Lower leg skin (tissue), 3 donors: ENCODE results near the gene CAPN1.

Source experiments
- POLR2A ChIP-seq, 2 donors: fragments of 450-650 bp; IDR thresholded peaks; one replicate each; pipeline ENCODE4 v1.6.1; 2016 to 2017; ENCODE audit warnings: antibody characterized with exemption in 2 of 2, mild to moderate bottlenecking in 1 of 2, moderate library complexity in 1 of 2
- TF ChIP-seq, protein P1 (sequence below), 3 donors: fragments of 450-650 bp; IDR thresholded peaks; one replicate each; pipeline ENCODE4 v1.5.1; 2016; ENCODE audit warnings: antibody characterized with exemption in 3 of 3, mild to moderate bottlenecking in 3 of 3, moderate library complexity in 2 of 3

DNA sequence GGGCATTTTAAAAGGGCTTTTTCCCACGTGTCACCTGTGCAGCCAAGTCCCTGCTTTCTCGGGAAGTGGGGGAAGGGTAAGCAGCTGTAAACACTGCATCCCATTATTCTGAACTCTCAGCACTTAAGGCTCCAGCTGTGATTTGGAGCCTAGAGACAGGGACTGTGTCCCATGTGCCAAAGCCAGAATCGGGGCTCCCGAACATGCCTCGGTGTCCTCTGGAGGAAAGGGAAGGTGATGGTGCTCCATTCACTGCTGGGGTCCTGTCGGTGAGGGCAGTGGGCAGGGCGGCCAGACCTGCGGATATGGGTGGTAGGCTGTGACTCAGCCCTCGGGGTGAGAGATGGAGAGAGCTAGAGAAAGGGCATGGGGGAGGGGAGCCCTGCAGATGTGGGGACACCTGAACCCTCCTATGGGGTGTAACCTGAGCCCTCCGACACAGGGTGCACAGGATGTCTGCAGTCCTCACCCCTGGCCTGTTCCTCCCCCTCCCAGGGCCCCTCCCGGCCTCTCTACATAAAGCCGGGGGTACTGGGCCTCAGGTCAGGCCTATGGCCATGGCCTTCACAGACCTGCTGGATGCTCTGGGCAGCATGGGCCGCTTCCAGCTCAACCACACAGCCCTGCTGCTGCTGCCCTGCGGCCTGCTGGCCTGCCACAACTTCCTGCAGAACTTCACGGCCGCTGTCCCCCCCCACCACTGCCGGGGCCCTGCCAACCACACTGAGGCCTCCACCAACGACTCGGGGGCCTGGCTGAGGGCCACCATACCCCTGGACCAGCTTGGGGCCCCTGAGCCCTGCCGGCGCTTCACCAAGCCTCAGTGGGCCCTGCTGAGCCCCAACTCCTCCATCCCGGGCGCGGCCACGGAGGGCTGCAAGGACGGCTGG is 31.8 kb downstream of the CAPN1 start:
- no peak for TF ChIP-seq POLR2A (IDR thresholded peaks at IDR 0.05)
- TF ChIP-seq, protein P1, sequence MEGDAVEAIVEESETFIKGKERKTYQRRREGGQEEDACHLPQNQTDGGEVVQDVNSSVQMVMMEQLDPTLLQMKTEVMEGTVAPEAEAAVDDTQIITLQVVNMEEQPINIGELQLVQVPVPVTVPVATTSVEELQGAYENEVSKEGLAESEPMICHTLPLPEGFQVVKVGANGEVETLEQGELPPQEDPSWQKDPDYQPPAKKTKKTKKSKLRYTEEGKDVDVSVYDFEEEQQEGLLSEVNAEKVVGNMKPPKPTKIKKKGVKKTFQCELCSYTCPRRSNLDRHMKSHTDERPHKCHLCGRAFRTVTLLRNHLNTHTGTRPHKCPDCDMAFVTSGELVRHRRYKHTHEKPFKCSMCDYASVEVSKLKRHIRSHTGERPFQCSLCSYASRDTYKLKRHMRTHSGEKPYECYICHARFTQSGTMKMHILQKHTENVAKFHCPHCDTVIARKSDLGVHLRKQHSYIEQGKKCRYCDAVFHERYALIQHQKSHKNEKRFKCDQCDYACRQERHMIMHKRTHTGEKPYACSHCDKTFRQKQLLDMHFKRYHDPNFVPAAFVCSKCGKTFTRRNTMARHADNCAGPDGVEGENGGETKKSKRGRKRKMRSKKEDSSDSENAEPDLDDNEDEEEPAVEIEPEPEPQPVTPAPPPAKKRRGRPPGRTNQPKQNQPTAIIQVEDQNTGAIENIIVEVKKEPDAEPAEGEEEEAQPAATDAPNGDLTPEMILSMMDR (IDR thresholded peaks at IDR 0.05): no peak
